ENCODE data around the gene CTBP2.

DNA sequence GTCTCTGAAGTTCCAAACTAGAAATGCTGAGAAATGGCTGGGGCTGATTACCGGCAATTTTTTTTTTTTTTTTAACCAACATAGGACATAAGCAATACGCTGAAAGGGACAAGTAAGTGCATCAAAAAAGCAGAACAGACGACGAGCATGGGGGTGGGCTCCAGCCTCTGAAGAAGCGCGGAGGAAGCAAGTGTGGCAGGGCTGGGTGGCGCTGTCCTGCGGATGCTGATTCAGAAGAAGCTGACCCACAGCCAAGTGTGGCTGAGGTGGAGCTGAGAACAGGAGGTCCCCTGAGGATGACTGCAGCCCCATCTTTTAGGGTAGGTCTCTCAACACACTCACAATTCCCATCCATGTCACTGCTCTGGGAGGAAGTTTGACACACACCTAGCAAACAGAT, 65.6 kb downstream of the CTBP2 start:
- TF ChIP-seq, protein P1, sequence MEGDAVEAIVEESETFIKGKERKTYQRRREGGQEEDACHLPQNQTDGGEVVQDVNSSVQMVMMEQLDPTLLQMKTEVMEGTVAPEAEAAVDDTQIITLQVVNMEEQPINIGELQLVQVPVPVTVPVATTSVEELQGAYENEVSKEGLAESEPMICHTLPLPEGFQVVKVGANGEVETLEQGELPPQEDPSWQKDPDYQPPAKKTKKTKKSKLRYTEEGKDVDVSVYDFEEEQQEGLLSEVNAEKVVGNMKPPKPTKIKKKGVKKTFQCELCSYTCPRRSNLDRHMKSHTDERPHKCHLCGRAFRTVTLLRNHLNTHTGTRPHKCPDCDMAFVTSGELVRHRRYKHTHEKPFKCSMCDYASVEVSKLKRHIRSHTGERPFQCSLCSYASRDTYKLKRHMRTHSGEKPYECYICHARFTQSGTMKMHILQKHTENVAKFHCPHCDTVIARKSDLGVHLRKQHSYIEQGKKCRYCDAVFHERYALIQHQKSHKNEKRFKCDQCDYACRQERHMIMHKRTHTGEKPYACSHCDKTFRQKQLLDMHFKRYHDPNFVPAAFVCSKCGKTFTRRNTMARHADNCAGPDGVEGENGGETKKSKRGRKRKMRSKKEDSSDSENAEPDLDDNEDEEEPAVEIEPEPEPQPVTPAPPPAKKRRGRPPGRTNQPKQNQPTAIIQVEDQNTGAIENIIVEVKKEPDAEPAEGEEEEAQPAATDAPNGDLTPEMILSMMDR (conservative IDR thresholded peaks at IDR 0.05; ENCODE audit: low read depth, low read length): no peak
- TF ChIP-seq EZH2 (IDR thresholded peaks at IDR 0.05; ENCODE audit: borderline replicate concordance, low read depth, low read length, poor library complexity, severe bottlenecking): no peak
